ENCODE measurements around the gene TRIM7.
"Not testable (repeated sequence)": the region's sequence is repeated elsewhere in the genome, so short reads cannot be mapped to it uniquely, and the experiment has no call there.

TRIM7 gene

DNA sequence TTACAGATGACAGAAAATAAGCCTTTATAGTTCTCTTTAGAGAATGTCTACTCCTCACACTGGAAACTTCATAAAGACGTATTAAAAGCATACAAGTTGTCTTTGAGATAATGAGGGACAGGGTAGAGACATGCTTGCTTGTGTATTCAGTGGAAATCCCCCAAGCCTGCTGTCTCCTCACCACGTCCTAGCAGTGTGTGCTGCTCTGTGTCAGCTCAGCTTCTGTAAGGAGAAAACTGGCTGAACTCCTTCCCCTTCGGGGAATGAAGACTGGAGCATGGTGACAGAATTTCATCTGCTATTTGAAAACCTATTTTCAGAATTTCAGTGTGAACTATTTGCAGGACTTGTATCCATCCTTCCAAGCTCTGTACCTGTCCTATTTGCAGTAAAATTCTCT, 48.2 kb downstream of the TRIM7 start:
- H3K27me3 ChIP-seq (ENCODE audit: control insufficient read depth in 5 of 5, insufficient read depth in 4 of 5, low read length in 5 of 5), result peaks cover 0 to 11% (median 3%) of the 10 kb centered on the region in 5 donors
- H3K36me3 ChIP-seq (ENCODE audit: control insufficient read depth in 5 of 5, insufficient read depth in 5 of 5, low read length in 5 of 5), result no peaks in the 10 kb centered on the region
- no peak overlapping the region for H3K9ac ChIP-seq (ENCODE audit: low read length in 5 of 5)
- H3K4me1 ChIP-seq (ENCODE audit: control insufficient read depth in 5 of 5, insufficient read depth in 5 of 5, low read length in 5 of 5), result peaks cover 0 to 12% (median 6%) of the 10 kb centered on the region in 5 donors
- no peak overlapping the region for H3K27ac ChIP-seq (ENCODE audit: low read depth, low read length)
- H3K4me3 ChIP-seq (ENCODE audit: low read depth in 1 of 5, low read length in 5 of 5), result no peak overlapping the region
- H3K9me3 ChIP-seq (ENCODE audit: control insufficient read depth in 5 of 5, low read length in 5 of 5), result peaks cover 0 to 2% (median 0%) of the 10 kb centered on the region in 5 donors

DNA sequence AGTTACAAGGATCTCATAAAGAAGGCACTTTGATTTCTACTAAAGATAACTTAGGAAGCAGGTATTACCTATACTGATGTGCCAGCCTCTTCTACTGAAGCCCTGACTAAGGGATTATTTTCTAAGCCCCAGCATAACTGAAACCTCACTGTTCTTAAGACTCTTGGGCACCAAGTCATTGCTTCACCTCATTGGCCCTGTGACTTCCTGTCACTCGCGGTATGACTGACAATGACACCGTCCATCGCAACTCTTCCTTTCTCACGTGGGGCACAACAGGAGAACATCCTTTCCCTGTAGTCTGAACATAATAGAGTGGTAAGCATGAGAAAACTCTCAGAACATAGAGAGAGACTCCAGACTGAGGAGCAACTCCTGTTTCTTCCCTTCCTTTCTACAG, 51.2 kb downstream of the TRIM7 start:
- Histone ChIP-seq H3K27ac (ENCODE audit: low read depth, low read length) (no peak overlapping the region), H3K27me3 (ENCODE audit: control insufficient read depth in 5 of 5, insufficient read depth in 4 of 5, low read length in 5 of 5) (peaks cover 7 to 23% (median 17%) of the 10 kb centered on the region in 5 donors), H3K4me1 (ENCODE audit: control insufficient read depth in 5 of 5, insufficient read depth in 5 of 5, low read length in 5 of 5) (no peaks in the 10 kb centered on the region)

DNA sequence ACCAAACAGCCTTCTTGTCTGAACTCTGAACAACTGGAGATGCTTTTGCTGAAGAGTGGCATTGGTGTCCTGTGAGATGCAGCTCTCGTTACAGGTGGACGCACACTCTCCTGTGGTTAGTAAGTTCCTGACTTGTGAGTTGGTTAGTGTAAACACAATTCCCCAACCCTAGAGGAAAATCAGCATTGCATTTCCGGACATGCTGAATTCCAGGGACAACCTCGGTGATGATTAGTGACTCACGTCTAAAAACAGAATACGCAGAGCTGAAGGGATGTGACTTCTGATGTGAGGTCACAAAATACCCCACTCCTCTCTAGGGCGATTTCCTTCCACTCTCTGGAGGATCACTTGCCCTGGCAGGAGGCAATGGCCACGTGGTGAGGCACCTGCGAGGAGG, 52.6 kb downstream of the TRIM7 start:
- Histone ChIP-seq H3K36me3 (ENCODE audit: control insufficient read depth in 5 of 5, insufficient read depth in 5 of 5, low read length in 5 of 5) (no peaks in the 10 kb centered on the region), H3K4me3 (ENCODE audit: low read depth in 1 of 5, low read length in 5 of 5) (no peak overlapping the region), H3K27ac (ENCODE audit: low read depth, low read length) (no peak overlapping the region)

More for the DNA sequence above, 51.2 kb downstream of the TRIM7 start:
- Histone ChIP-seq H3K9me3 (ENCODE audit: control insufficient read depth in 5 of 5, low read length in 5 of 5) (peaks cover 0 to 2% (median 0%) of the 10 kb centered on the region in 5 donors), H3K9ac (ENCODE audit: low read length in 5 of 5) (no peak overlapping the region), H3K36me3 (ENCODE audit: control insufficient read depth in 5 of 5, insufficient read depth in 5 of 5, low read length in 5 of 5) (no peaks in the 10 kb centered on the region), H3K4me3 (ENCODE audit: low read depth in 1 of 5, low read length in 5 of 5) (no peak overlapping the region)

GRCh38 chr5:181151146-181151545, 53.9 kb downstream of the TRIM7 start:
- Histone ChIP-seq H3K27ac (ENCODE audit: low read depth, low read length) (no peak overlapping the region), H3K9me3 (ENCODE audit: control insufficient read depth in 5 of 5, low read length in 5 of 5) (peaks cover 0 to 2% (median 0%) of the 10 kb centered on the region in 5 donors), H3K36me3 (ENCODE audit: control insufficient read depth in 5 of 5, insufficient read depth in 5 of 5, low read length in 5 of 5) (no peaks in the 10 kb centered on the region), H3K9ac (ENCODE audit: low read length in 5 of 5) (no peak overlapping the region), H3K4me1 (ENCODE audit: control insufficient read depth in 5 of 5, insufficient read depth in 5 of 5, low read length in 5 of 5) (no peaks in the 10 kb centered on the region), H3K27me3 (ENCODE audit: control insufficient read depth in 5 of 5, insufficient read depth in 4 of 5, low read length in 5 of 5) (peaks cover 3 to 33% (median 19%) of the 10 kb centered on the region in 5 donors), H3K4me3 (ENCODE audit: low read depth in 1 of 5, low read length in 5 of 5) (no peak overlapping the region)

More for the DNA sequence above, 52.6 kb downstream of the TRIM7 start:
- peaks cover 0 to 2% (median 0%) of the 10 kb centered on the region in 5 donors for H3K9me3 ChIP-seq (ENCODE audit: control insufficient read depth in 5 of 5, low read length in 5 of 5)
- no peak overlapping the region for H3K9ac ChIP-seq (ENCODE audit: low read length in 5 of 5)
- H3K27me3 ChIP-seq (ENCODE audit: control insufficient read depth in 5 of 5, insufficient read depth in 4 of 5, low read length in 5 of 5), result peaks cover 7 to 33% (median 22%) of the 10 kb centered on the region in 5 donors
- no peaks in the 10 kb centered on the region for H3K4me1 ChIP-seq (ENCODE audit: control insufficient read depth in 5 of 5, insufficient read depth in 5 of 5, low read length in 5 of 5)

GRCh38 chr5:181149806-181150733, 54.9 kb downstream of the TRIM7 start:
- H3K4me3 ChIP-seq (ENCODE audit: low read depth in 1 of 5, low read length in 5 of 5), result no peak overlapping the region
- H3K4me1 ChIP-seq (ENCODE audit: control insufficient read depth in 5 of 5, insufficient read depth in 5 of 5, low read length in 5 of 5), result no peaks in the 10 kb centered on the region
- no peak overlapping the region for H3K9ac ChIP-seq (ENCODE audit: low read length in 5 of 5)
- H3K36me3 ChIP-seq (ENCODE audit: control insufficient read depth in 5 of 5, insufficient read depth in 5 of 5, low read length in 5 of 5), result no peaks in the 10 kb centered on the region
- no peak overlapping the region for H3K27ac ChIP-seq (ENCODE audit: low read depth, low read length)
- H3K9me3 ChIP-seq (ENCODE audit: control insufficient read depth in 5 of 5, low read length in 5 of 5), result peaks cover 0 to 2% (median 0%) of the 10 kb centered on the region in 5 donors
- H3K27me3 ChIP-seq (ENCODE audit: control insufficient read depth in 5 of 5, insufficient read depth in 4 of 5, low read length in 5 of 5), result peaks cover 3 to 29% (median 19%) of the 10 kb centered on the region in 5 donors

- Histone ChIP-seq H3K4me3 (ENCODE audit: low read depth in 1 of 5, low read length in 5 of 5) (no peak overlapping the region), H3K9ac (ENCODE audit: low read length in 5 of 5) (no peak overlapping the region), H3K27ac (ENCODE audit: low read depth, low read length) (no peak overlapping the region), H3K9me3 (ENCODE audit: control insufficient read depth in 5 of 5, low read length in 5 of 5) (peaks cover 0 to 4% (median 0%) of the 10 kb centered on the region in 5 donors), H3K4me1 (ENCODE audit: control insufficient read depth in 5 of 5, insufficient read depth in 5 of 5, low read length in 5 of 5) (no peaks in the 10 kb centered on the region), H3K36me3 (ENCODE audit: control insufficient read depth in 5 of 5, insufficient read depth in 5 of 5, low read length in 5 of 5) (no peaks in the 10 kb centered on the region), H3K27me3 (ENCODE audit: control insufficient read depth in 5 of 5, insufficient read depth in 4 of 5, low read length in 5 of 5) (peaks cover 3 to 29% (median 19%) of the 10 kb centered on the region in 5 donors)
These were observed 55.6 kb downstream of the TRIM7 start for GRCh38 chr5:181149355-181149754.

GRCh38 chr5:181146927-181147636, 57.9 kb downstream of the TRIM7 start, which contains the start of gene OR2V2:
Gene OR2V2 (plus strand): TSS chr5:181147586. CDS start chr5:181154943, 7,357 bp downstream.
- not testable (repeated sequence) for H3K9ac ChIP-seq (ENCODE audit: low read length in 5 of 5); H3K9me3 ChIP-seq (ENCODE audit: control insufficient read depth in 5 of 5, low read length in 5 of 5); H3K4me1 ChIP-seq (ENCODE audit: control insufficient read depth in 5 of 5, insufficient read depth in 5 of 5, low read length in 5 of 5); H3K27ac ChIP-seq (ENCODE audit: low read depth, low read length); H3K4me3 ChIP-seq (ENCODE audit: low read depth in 1 of 5, low read length in 5 of 5); H3K36me3 ChIP-seq (ENCODE audit: control insufficient read depth in 5 of 5, insufficient read depth in 5 of 5, low read length in 5 of 5)
- H3K27me3 ChIP-seq (ENCODE audit: control insufficient read depth in 5 of 5, insufficient read depth in 4 of 5, low read length in 5 of 5), result peaks cover 0 to 26% (median 19%) of the 10 kb centered on the region in 5 donors

DNA sequence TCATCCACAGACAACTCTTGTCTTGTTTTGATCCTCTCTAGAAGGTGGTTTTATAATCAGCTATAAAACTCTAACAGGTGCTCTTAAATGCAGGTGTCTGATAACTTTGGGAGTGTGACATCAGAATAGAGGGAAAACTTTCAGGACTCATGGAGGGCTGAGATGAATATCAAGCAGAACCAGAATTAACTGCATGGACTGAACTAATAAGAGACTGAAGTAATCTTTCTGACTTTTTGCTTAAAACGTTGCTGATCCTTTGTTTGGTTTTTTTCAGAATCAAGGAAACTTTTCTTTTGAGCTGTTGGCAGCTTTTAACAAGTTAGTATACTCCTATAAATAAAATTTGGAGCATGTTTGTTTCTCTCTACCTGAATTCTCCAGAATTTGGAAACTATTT, 59.9 kb downstream of the TRIM7 start:
- H3K27ac ChIP-seq (ENCODE audit: low read depth, low read length), result no peak overlapping the region
- no peak overlapping the region for H3K9ac ChIP-seq (ENCODE audit: low read length in 5 of 5)
- H3K9me3 ChIP-seq (ENCODE audit: control insufficient read depth in 5 of 5, low read length in 5 of 5), result peaks cover 0 to 2% (median 0%) of the 10 kb centered on the region in 5 donors
- no peak overlapping the region for H3K4me3 ChIP-seq (ENCODE audit: low read depth in 1 of 5, low read length in 5 of 5)
- H3K36me3 ChIP-seq (ENCODE audit: control insufficient read depth in 5 of 5, insufficient read depth in 5 of 5, low read length in 5 of 5), result no peaks in the 10 kb centered on the region
- peaks cover 0 to 23% (median 15%) of the 10 kb centered on the region in 5 donors for H3K27me3 ChIP-seq (ENCODE audit: control insufficient read depth in 5 of 5, insufficient read depth in 4 of 5, low read length in 5 of 5)
- H3K4me1 ChIP-seq (ENCODE audit: control insufficient read depth in 5 of 5, insufficient read depth in 5 of 5, low read length in 5 of 5), result no peaks in the 10 kb centered on the region

All from subcutaneous abdominal adipose tissue (tissue), 5 donors.